Measurements from ENCODE around the gene TBC1D14.

The TBC1D14 gene

GRCh38 chr4:7004331-7004730 lies 94.7 kb downstream of the TBC1D14 start:
- no peak for DNase-seq

GRCh38 chr4:7005571-7005970 lies 95.9 kb downstream of the TBC1D14 start:
- DNase-seq = no peak

GRCh38 chr4:7006411-7006810 lies 96.8 kb downstream of the TBC1D14 start:
- no peak for DNase-seq

GRCh38 chr4:7007142-7007907 lies 97.7 kb downstream of the TBC1D14 start:
- no peak for DNase-seq

DNA sequence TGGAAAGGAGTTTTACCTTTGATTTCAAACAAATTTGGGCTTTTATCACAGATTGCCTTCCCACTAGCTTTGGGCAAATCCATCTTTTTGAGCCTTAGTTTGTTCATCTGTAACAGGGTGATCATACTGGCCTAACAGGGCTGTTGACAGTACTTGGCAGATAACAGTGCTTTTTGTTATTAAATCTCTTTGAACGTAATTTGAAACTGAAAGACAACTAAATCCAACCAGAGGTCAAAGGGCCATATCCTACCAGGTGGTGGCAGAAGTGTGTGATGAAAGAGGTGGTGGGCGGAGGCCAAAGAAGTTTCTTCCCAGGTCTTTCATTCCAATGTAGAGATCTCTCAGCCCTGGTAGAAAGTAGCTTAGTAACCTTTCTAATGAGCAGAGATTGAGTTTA lies 98.3 kb downstream of the TBC1D14 start:
- DNase-seq = no peak

DNA sequence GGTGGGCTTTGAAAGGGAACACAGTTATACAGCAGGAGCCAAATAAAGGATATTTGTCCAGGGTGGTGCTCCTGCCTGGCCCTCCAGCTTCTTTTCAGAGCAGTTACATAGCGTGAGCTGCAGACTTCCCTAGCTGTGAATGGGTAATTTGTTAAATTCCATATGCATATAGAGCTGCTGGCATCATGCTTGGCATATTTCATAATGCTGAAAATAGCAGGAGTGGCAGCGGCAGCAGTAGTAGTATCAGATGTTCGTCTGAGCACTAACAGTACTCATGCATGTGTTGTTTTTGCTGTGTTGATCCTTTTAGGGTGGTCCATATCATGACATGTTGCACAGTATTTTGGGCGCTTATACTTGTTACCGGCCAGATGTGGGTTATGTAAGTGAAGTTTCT lies 99.9 kb downstream of the TBC1D14 start:
- no peak for DNase-seq

- no peak for DNase-seq
These were observed 103.5 kb downstream of the TBC1D14 start for GRCh38 chr4:7013175-7013574.

DNA sequence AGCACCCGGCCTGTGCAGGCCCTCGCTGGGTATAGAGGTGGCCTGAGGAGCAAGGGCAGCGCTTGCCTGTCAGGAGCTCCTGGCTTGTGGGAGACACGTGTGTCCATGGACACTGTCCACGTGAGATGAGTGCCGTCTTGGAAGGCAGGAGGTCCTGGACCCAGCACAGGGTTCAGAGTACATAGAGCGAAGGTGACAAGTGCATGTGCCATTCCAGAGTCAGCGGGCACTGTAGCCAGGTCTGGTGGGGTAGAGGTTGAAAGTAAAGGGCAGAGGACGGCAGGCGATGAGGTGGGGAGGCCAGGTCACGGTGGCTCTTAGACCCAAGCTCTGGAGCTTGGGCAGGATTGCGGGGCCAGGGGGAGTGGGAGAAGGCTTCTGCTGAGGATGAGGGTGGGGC lies 105.2 kb downstream of the TBC1D14 start:
- no peak for DNase-seq

DNA sequence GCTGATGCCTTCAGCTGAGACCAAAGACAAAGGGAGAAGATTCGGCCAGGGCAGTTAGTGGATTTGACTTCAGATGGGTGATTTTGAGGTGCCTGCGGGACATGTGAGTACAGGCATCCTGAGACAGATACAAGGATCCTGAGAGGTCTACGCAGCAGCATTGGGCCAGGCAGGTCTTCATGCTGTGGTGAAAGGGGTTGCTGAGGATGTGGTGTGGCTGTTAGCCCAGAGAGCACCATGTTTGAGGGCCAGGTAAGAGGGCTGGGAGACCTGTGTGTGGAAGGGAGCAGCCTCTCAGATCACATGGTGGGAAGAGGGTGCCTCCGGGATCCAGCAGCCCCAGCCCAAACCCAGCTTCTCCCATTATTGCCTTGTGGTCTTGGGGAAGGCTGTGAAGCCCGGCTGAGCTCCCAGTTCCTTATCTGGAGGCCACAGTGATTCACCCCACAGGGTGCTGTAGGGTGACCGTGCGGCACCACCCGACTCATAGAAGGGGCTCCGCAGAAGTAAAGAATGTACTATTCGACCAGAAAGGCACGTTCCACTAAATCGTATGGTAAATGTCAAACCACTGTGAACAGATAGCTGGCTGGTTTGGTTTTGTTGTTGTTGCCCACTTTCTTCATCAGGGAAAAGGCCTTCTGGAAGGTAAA lies 105.9 kb downstream of the TBC1D14 start:
- no peak for DNase-seq

DNA sequence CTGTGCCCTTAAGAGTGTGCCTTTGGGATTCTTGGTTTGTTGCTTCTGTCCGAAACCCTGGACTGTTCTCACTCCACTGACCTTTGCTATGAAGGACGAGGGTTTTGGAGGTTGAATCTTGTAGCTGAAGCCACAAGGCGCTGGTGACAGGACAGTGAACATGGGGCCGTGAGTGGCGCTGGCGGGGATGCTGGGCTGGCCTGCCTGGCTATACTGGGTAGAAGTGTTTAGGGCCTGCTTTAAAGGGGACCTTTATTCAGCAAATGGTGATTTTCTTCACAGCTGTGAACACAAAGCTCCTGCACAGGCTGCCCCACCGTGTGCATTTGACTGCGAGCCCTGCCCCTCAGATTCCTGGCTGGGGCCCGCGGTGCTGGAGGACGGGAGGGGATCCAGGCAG lies 106.5 kb downstream of the TBC1D14 start:
- DNase-seq = no peak

- no peak for DNase-seq
These were observed 106.9 kb downstream of the TBC1D14 start for GRCh38 chr4:7016512-7016911.

GRCh38 chr4:7017446-7018048 lies 107.9 kb downstream of the TBC1D14 start:
- DNase-seq = no peak

GRCh38 chr4:7018281-7018680 lies 108.7 kb downstream of the TBC1D14 start:
- no peak for DNase-seq

DNA sequence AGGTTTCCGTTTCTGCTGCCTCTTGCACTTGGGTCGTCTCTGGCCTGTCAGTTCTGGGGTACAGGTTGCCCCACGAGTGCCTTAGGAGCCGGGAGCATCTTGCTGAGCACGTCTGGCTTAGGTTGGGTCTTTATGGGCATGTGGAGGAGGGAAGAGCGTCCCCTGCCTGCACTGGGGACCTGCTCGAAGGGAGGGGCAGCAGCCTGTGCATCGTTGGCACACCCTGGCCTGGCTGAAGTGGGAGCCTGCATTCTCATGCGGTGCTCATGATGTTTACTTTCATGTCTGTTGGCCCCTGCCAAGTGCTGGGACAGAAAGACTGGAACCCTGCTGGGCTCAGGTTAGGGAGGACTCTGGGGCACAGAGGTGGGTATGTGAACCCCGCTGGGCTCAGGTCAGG lies 109.7 kb downstream of the TBC1D14 start:
- no peak for DNase-seq

DNA sequence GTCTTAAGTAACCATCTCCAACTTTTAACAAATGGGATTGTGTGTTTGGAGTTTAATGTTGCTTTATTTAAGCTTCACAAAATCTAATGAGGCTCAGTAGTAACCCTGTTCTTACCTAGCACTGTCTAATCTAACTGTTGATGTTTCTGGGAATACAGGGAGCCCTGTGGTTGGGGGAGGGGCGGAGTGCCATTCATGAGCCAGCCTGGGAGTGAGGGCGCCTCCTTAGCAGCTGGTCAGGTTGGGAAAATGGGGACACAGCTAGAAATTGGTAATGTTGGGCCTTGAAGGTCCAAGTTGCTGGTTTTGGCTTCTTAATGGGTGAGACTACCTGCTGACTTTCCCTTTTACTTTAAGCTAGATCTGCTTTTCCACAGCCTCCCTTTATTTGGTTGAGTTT lies 110.7 kb downstream of the TBC1D14 start:
- DNase-seq = no peak

DNA sequence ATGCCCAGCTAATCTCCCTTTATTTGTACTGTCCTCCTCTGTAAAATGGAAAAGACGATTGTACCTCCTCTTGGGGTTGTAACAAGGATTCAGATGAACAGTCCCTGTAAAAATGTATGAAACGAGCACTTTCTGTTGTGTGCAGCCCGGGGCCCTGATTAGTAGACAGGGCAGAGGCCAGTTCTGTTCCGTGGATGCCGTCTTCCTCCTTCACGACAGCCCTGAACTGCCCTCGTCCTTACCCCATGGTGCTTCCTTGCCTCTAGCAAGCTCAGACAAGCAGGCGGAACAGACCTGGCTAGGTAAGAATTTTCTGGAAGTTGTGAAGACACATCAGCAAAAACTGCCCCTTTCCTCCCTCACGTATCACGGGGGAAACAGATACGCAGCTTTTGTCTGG lies 111.2 kb downstream of the TBC1D14 start:
- no peak for DNase-seq

DNA sequence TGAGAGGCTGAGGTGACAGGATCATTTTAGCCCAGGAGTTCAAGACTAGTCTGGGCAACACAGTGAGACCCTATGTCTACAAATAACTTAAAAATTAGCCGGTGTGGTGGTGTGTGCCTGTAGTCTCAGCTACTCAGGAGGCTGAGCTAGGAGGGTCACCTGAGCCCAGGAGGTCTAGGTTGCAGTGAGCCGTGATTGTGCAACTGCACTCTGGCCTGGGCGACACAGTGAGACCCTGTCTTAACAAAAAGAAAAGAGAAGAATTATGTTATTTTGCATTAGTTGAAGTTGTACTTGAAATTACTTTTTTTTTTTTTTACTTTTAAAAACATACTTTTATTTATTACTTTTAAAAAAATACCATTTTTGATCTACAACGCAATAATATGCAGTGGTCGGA lies 111.7 kb downstream of the TBC1D14 start:
- DNase-seq = no peak

- no peak for DNase-seq
These were observed 112.5 kb downstream of the TBC1D14 start for GRCh38 chr4:7021930-7022664.

GRCh38 chr4:7023486-7023885 lies 113.9 kb downstream of the TBC1D14 start:
- DNase-seq = no peak

- no peak for DNase-seq
These were observed 114.3 kb downstream of the TBC1D14 start for GRCh38 chr4:7023901-7024300.

DNA sequence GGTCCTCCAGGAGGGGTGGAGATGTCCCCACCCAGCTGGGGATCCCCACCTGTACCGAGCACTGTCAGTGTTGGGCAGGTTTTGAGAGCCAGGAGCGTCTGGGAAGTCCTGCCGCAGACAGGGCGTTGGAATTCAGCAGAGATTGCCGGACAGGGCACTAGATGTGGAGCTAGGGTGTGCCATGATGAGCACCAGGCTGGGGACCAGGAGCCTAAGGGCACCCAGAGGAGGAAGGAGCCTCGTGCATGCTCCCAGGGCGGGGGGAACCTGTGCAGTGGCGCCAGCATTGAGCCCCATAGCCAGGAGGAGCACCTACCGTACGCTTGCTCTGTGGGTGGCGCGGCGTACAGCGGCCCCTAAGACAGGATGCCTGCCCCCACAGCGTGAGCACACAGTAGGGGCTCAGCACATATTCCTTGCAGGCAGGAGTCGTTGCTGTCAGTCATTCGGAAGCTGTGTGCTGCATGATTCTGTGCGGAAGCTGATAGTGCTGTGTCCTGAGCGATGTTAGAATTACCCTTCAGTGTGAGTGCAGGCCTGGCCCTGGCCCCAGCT lies 114.8 kb downstream of the TBC1D14 start:
- DNase-seq = no peak

DNA sequence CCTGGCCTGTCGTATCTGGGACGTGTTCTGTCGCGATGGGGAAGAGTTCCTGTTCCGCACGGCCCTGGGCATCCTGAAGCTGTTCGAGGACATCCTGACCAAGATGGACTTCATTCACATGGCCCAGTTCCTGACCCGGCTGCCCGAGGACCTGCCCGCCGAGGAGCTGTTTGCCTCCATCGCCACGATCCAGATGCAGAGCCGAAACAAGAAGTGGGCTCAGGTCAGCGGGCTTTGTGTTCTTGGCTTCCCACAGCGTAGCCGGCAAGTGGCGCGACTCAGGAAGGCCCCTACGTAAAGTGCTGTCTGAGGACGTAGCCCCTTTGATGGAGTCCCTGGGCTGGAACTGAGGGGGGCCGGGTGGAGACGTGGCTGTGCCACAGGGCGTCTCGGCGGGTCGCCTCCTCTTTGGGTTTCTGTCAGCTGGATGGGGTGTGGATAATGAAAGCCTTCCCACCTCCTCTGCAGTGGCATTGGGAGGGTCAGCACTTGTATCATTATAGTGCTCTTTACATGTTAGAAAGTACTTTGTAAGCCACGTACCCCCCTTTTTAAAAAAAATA lies 115.5 kb downstream of the TBC1D14 start:
- DNase-seq = no peak

DNA sequence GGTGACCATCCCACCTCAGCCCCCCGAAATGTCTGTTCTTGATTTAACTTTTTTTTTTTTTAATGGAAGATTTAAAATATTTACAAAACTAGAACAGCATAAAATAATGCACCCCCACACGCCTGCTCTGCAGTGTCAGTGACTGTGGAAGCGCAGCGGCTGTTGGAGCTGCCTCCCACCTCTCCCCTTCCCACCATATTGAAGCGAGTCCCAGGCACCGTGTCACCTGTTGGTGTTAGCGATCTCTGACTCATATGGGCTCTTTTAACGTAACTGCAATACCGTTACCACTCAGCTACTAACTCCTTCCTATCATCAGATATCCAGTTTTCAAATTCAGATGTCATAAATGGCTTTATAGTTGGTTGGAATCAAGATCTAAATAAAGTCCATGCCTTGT lies 116.5 kb downstream of the TBC1D14 start:
- no peak for DNase-seq

Data from NCI-H69 (cell line).